Tibial nerve (tissue), 4 donors: ENCODE measurements around the gene TMC4. TPM values are rescaled to one million over a fixed set of nuclear protein-coding genes. Genes with fewer than 3 reads are reported as not detected.

Source experiments
- DNase-seq, 2 donors: peaks; one replicate each; pipeline ENCODE4 v3.0.0-alpha.2; 2019; ENCODE audit warnings: low spot score in 2 of 2
- H3K27ac ChIP-seq, 4 donors: fragments of 200-600 bp; sonication (generic) in 3 of 4; one replicate each; pipeline ENCODE4 v1.5.1; 2017 to 2019; ENCODE audit warnings: mild to moderate bottlenecking in 1 of 4
- H3K27me3 ChIP-seq, 2 donors: fragments of 200-600 bp; sonication (generic) in 1 of 2; one replicate each; pipeline versions ENCODE4 v1.5.1 to v1.6.0; 2017 to 2019
- H3K36me3 ChIP-seq, 3 donors: fragments of 200-600 bp; sonication (generic); one replicate each; pipeline ENCODE4 v1.5.1; 2018 to 2019
- H3K4me1 ChIP-seq, 4 donors: fragments of 200-600 bp; sonication (generic) in 3 of 4; one replicate each; pipeline ENCODE4 v1.5.1; 2017 to 2019
- H3K4me3 ChIP-seq, 4 donors: fragments of 200-600 bp; sonication (generic) in 3 of 4; one replicate each; pipeline ENCODE4 v1.5.1; 2017 to 2019; ENCODE audit warnings: mild to moderate bottlenecking in 1 of 4, moderate library complexity in 1 of 4
- H3K9me3 ChIP-seq, 4 donors: fragments of 200-600 bp; sonication (generic) in 3 of 4; one replicate each; pipeline ENCODE4 v1.5.1; 2017 to 2019
- CTCF ChIP-seq, 5 experiments: fragments of 200-600 bp in 3 of 5; fragments of 450-650 bp in 2 of 5; sonication (generic) in 3 of 5; IDR thresholded peaks; one replicate each; pipeline ENCODE4 v1.5.1; 2016 to 2019; ENCODE audit warnings: antibody characterized with exemption in 5 of 5, mild to moderate bottlenecking in 3 of 5, moderate library complexity in 2 of 5
- EP300 ChIP-seq, 2 donors: sonication (generic); formaldehyde crosslinking; IDR thresholded peaks; one replicate each; pipeline ENCODE4 v1.6.1; 2017; ENCODE audit warnings: antibody characterized with exemption in 2 of 2, mild to moderate bottlenecking in 1 of 2
- POLR2A ChIP-seq, 2 donors: fragments of 450-650 bp; IDR thresholded peaks; one replicate each; pipeline ENCODE4 v1.6.1; 2017; ENCODE audit warnings: antibody characterized with exemption in 2 of 2, mild to moderate bottlenecking in 2 of 2, moderate library complexity in 2 of 2
- WGBS, 2 donors: methylation state at CpG; one replicate each; pipeline ENCODE4 v1.1.5; 2018; 5-methylcytosine and 5-hydroxymethylcytosine counted together
- total RNA-seq, 4 donors: library from RNA; depleted of rRNA; stranded (reverse); fragments of >200 nt; gene quantifications; one replicate each; pipeline ENCODE4 v1.1.0, GENCODE V29; 2016

TMC4 gene
- total RNA-seq, 4 donors from 2014 or later, result 0.22 to 8.8 (median 4.4) TPM; not detected in 1

GRCh38 chr19:54153731-54154326 is 19.1 kb downstream of the TMC4 start:
- no peak overlapping the region for H3K4me3 ChIP-seq
- peaks cover 0 to 23% (median 8%) of the 10 kb centered on the region in 4 donors for H3K4me1 ChIP-seq
- TF ChIP-seq CTCF (IDR thresholded peaks at IDR 0.05) (no peak), POLR2A (IDR thresholded peaks at IDR 0.05) (no peak), EP300 (IDR thresholded peaks at IDR 0.05) (no peak)
- H3K27ac ChIP-seq, result peak overlapping the region in 1 of 4 donors; percentile 64
- H3K27me3 ChIP-seq, result no peaks in the 10 kb centered on the region
- H3K9me3 ChIP-seq, result no peaks in the 10 kb centered on the region
- no peak for DNase-seq
- WGBS, 2 donors, result 79 to 80% methylated on average over 9 of the region's 10 CpGs
- peaks cover 0 to 96% (median 70%) of the 10 kb centered on the region in 3 donors for H3K36me3 ChIP-seq

GRCh38 chr19:54152878-54153524 is 20.0 kb downstream of the TMC4 start:
- Histone ChIP-seq H3K4me3 (no peak overlapping the region), H3K36me3 (peaks cover 0 to 100% (median 75%) of the 10 kb centered on the region in 3 donors), H3K27ac (peak overlapping the region in 2 of 4 donors; percentile 19 to 64), H3K4me1 (peaks cover 0 to 20% (median under 1%) of the 10 kb centered on the region in 4 donors), H3K9me3 (no peaks in the 10 kb centered on the region), H3K27me3 (no peaks in the 10 kb centered on the region)
- TF ChIP-seq CTCF (IDR thresholded peaks at IDR 0.05), result no peak
- TF ChIP-seq EP300 (IDR thresholded peaks at IDR 0.05), result no peak
- no peak for TF ChIP-seq POLR2A (IDR thresholded peaks at IDR 0.05)
- DNase-seq, result no peak
- 83 to 85% methylated on average over 25 of the region's 25 CpGs for whole genome bisulfite sequencing, 2 donors

GRCh38 chr19:54152267-54152666 is 20.7 kb downstream of the TMC4 start:
- 90 to 96% methylated on average over 10 to 11 of the region's 12 CpGs for WGBS, 2 donors
- H3K27ac ChIP-seq, result no peak overlapping the region
- no peaks in the 10 kb centered on the region for H3K27me3 ChIP-seq
- no peaks in the 10 kb centered on the region for H3K9me3 ChIP-seq
- DNase-seq, result no peak
- H3K4me3 ChIP-seq, result no peak overlapping the region
- TF ChIP-seq POLR2A (IDR thresholded peaks at IDR 0.05) (no peak), CTCF (IDR thresholded peaks at IDR 0.05) (no peak), EP300 (IDR thresholded peaks at IDR 0.05) (no peak)
- H3K36me3 ChIP-seq, result peaks cover 2 to 100% (median 70%) of the 10 kb centered on the region in 3 donors
- H3K4me1 ChIP-seq, result peaks cover 0 to 15% (median 0%) of the 10 kb centered on the region in 4 donors

DNA sequence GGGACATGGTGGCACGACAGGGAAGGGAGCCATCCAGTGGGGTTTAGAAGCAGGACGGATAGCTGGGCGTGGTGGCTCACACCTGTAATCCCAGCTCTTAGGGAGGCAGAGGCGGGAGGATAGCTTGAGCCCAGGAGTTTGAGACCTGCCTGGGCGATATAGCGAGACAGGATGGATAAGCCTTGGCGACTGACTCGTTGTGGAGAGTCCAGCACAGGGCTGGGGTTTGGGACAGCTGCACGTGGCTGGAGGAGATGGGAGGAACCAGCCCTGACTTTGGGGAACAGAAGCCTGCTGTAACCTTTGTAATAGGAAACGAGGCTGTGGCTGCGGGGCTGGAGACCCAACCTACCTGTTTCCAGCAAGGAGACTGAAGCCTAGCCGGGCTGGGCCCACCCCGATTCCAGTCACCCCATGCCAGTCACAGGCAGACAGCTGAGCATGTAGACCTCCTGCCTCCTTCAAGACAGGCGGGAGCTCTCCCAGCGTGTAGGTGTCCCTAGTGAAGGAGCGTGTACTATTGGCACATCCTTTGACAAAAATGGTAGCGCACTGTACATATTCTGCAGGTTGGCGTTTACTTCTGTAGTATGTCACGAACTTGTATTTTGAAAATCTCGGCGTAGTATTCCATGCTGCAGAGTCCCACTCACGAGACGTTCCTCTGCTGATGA is 21.5 kb downstream of the TMC4 start:
- peaks cover 0 to 15% (median 0%) of the 10 kb centered on the region in 4 donors for H3K4me1 ChIP-seq
- DNase-seq, result no peak
- no peak overlapping the region for H3K4me3 ChIP-seq
- H3K9me3 ChIP-seq, result no peaks in the 10 kb centered on the region
- H3K27me3 ChIP-seq, result no peaks in the 10 kb centered on the region
- WGBS, 2 donors, result 79 to 85% methylated on average over 23 of the region's 23 CpGs
- TF ChIP-seq POLR2A (IDR thresholded peaks at IDR 0.05), result no peak
- no peak for TF ChIP-seq CTCF (IDR thresholded peaks at IDR 0.05)
- TF ChIP-seq EP300 (IDR thresholded peaks at IDR 0.05), result no peak
- peaks cover 2 to 100% (median 72%) of the 10 kb centered on the region in 3 donors for H3K36me3 ChIP-seq
- no peak overlapping the region for H3K27ac ChIP-seq
